Measurements from ENCODE around the gene INSRR.

GRCh38 chr1:156828400-156829124, 30.4 kb downstream of the INSRR start:
- TF ChIP-seq POLR2AphosphoS5 (IDR thresholded peaks at IDR 0.05) (no peak), CTCF (IDR thresholded peaks at IDR 0.05 in 8 of 11, conservative IDR thresholded peaks at IDR 0.05 in 3 of 11) (no peak)
